WTC11 (cell line): Measurements from ENCODE around the gene TIMM29. TPM values are rescaled to one million over a fixed set of nuclear protein-coding genes. Genes with fewer than 3 reads are reported as not detected.

Source experiments
- ATAC-seq: fragments of 200-7000 bp; cut with Tn5 transposase; 2 replicates; pipeline ENCODE4 v1.10.0; 2021; ENCODE audit warnings: mild to moderate bottlenecking, moderate library complexity
- CTCF ChIA-PET: fragments of 300-600 bp; sonication (Branson Sonifier 250); formaldehyde crosslinking; loops from one replicate; lab custom pipeline; 2021; ENCODE audit warnings: antibody characterized with exemption; lab: Charles Lee
- POLR2A ChIA-PET: fragments of 350-600 bp; sonication (Branson Sonifier 250); formaldehyde crosslinking; loops from one replicate; lab custom pipeline; 2021; ENCODE audit warnings: antibody characterized with exemption; lab: Charles Lee
- DNase-seq: peaks from one replicate; pipeline ENCODE4 v3.0.0; 2021; ENCODE audit warnings: low spot score
- H3K27ac Mint-ChIP-seq: 2 replicates; pipeline ENCODE4 v1.8.0; 2021; ENCODE audit warnings: mixed read lengths
- H3K27me3 Mint-ChIP-seq: 2 replicates; pipeline ENCODE4 v1.8.0; 2021; ENCODE audit warnings: low read depth, mild to moderate bottlenecking, moderate library complexity, mixed read lengths
- H3K36me3 Mint-ChIP-seq: 2 replicates; pipeline ENCODE4 v1.8.0; 2021; ENCODE audit warnings: mixed read lengths
- H3K4me1 Mint-ChIP-seq: 2 replicates; pipeline ENCODE4 v1.8.0; 2022; ENCODE audit warnings: mixed read lengths
- H3K4me3 Mint-ChIP-seq: 2 replicates; pipeline ENCODE4 v1.8.0; 2021; ENCODE audit warnings: mild to moderate bottlenecking, moderate library complexity, mixed read lengths
- H3K9me3 Mint-ChIP-seq: 2 replicates; pipeline ENCODE4 v1.8.0; 2021; ENCODE audit warnings: mixed read lengths
- ETV6 ChIP-seq: sonication (generic); formaldehyde crosslinking; IDR thresholded peaks from 2 replicates; pipeline ENCODE4 v1.8.1; 2022; ENCODE audit warnings: mild to moderate bottlenecking, missing genetic modification reagents
- total RNA-seq: library from RNA; stranded (reverse); gene quantifications from 3 replicates; pipeline ENCODE4 v1.2.3, GENCODE V29; 2021
- TF ChIP-seq, protein P1 (sequence below): fragments of 250-450 bp; sonication (Bioruptor Pico); IDR thresholded peaks from 2 replicates; pipeline ENCODE4 v1.9.0; 2021; ENCODE audit warnings: mild to moderate bottlenecking
- TF ChIP-seq, protein P2 (sequence below): sonication (generic); formaldehyde crosslinking; IDR thresholded peaks from 2 replicates; pipeline ENCODE4 v1.8.0; 2023; ENCODE audit warnings: missing genetic modification reagents

The TIMM29 gene
- total RNA-seq, 1 experiment from 2014 or later = 33.8 TPM

DNA sequence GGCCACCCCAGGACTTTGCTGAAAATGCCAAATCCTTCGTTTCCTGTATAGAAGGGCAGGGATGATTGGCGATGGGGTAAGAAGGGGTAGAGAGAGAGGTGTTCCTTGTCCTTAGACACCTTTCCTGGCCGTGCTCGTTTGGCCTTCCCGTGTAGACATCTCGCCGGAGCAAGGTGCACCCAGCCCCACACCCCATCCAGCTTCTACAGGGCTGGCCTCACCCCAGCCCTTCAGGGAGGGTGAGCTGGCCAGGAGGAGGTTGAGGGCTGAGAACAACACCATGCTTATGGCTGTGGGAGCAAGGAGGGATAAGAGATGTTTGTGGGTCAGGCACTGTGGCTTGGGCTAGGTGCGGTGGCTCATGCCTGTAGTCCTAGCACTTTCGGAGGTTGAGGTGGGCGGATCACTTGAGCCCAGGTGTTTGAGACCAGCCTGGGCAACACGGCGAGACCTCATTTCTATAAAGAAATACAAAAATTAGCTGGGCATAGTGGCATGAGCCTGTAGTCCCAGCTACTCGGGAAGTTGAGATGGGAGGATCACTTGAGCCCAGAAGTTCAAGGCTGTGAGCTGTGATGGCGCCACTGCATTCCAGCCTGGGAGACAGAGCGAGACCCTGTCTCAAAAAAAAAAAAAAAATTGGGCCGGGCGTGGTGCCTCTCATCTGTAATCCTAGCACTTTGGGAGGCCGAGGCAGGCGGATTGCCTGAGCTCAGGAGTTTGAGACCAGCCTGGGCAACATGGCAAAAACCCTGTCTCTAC, 47.7 kb downstream of the TIMM29 start:
- no peaks in the 10 kb centered on the region for H3K27me3 Mint-ChIP-seq
- ChIA-PET CTCF (interaction anchor here (0.7 to 3.2 kb wide), 4 partner anchors 35 to 82 kb away, joined by 3 to 17 read pairs (median 4); no protein-coding TSS in a partner anchor), POLR2A (interaction anchor here (0.6 to 0.7 kb wide), 2 partner anchors 9 to 13 kb away, joined by 4 to 5 read pairs; no protein-coding TSS in a partner anchor)
- H3K4me3 Mint-ChIP-seq = no peak overlapping the region
- peak overlapping the region; percentile 96 for H3K27ac Mint-ChIP-seq
- TF ChIP-seq, protein P1, sequence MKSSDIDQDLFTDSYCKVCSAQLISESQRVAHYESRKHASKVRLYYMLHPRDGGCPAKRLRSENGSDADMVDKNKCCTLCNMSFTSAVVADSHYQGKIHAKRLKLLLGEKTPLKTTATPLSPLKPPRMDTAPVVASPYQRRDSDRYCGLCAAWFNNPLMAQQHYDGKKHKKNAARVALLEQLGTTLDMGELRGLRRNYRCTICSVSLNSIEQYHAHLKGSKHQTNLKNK (CRISPR knock-in tag) = no peak
- TF ChIP-seq, protein P2, sequence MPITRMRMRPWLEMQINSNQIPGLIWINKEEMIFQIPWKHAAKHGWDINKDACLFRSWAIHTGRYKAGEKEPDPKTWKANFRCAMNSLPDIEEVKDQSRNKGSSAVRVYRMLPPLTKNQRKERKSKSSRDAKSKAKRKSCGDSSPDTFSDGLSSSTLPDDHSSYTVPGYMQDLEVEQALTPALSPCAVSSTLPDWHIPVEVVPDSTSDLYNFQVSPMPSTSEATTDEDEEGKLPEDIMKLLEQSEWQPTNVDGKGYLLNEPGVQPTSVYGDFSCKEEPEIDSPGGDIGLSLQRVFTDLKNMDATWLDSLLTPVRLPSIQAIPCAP (CRISPR knock-in tag) = no peak
- DNase-seq = no peak
- no peak for ATAC-seq
- peaks cover 17% of the 10 kb centered on the region for H3K36me3 Mint-ChIP-seq
- peaks cover 25% of the 10 kb centered on the region for H3K4me1 Mint-ChIP-seq
- peaks cover 13% of the 10 kb centered on the region for H3K9me3 Mint-ChIP-seq

DNA sequence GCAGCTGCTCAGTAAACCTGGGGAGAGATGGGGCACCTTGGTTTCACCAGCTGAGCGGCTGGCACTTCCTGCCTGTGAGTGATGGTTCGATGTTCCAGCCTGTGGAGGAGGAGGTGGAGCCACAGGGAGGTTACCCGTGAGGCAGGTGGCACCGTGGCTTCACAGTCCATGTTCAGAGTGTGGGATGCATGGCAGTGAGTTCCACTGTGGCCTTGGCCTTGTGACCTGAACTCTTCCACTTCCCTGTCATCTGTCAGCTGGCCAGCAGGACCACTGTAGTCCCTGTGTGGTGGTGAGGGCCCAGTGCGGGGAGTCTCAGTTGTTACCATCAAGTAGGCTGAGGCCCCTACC, 49.1 kb downstream of the TIMM29 start:
- Mint-ChIP-seq H3K36me3 (peaks cover 13% of the 10 kb centered on the region), H3K4me3 (no peak overlapping the region), H3K27ac (0 out of 2 replicates have a peak overlapping the region, but pooled peaks have one; percentile 41), H3K9me3 (peaks cover 10% of the 10 kb centered on the region), H3K27me3 (no peaks in the 10 kb centered on the region), H3K4me1 (peaks cover 25% of the 10 kb centered on the region)
- no peak for TF ChIP-seq ETV6
- ATAC-seq = no peak
- DNase-seq = no peak
- ChIA-PET CTCF (interaction anchor here (1.0 kb wide), 2 partner anchors 34 to 113 kb away, joined by 3 to 4 read pairs; no protein-coding TSS in a partner anchor), POLR2A (interaction anchor here (0.5 kb wide), 1 partner anchor 989 kb away, joined by 4 read pairs; no protein-coding TSS in a partner anchor)

Other genes with a start within 250 kb of the TIMM29 start
- 67.6 to 72.6 TPM (median 69.6 TPM) in 3 replicates for gene QTRT1, start 227.4 kb upstream of the TIMM29 start, total RNA-seq
- gene DNM2, start 210.7 kb upstream of the TIMM29 start, total RNA-seq = 120 to 131 TPM (median 123 TPM) in 3 replicates
- gene TMED1, start 92.6 kb upstream of the TIMM29 start, total RNA-seq = 28.5 to 40.9 TPM (median 40.6 TPM) in 3 replicates
- gene C19orf38, start 80.4 kb upstream of the TIMM29 start, total RNA-seq = 0.23 TPM in 1 of 3 replicates, not detected in the others
- 125 to 126 TPM (median 126 TPM) in 3 replicates for gene CARM1, start 57.3 kb upstream of the TIMM29 start, total RNA-seq
- gene YIPF2, start 172 bp upstream of the TIMM29 start, total RNA-seq = 63.3 to 65.5 TPM (median 64.4 TPM) in 3 replicates
- gene SMARCA4, start 32.2 kb downstream of the TIMM29 start, total RNA-seq = 268 to 295 TPM (median 284 TPM) in 3 replicates
- gene LDLR, start 160.7 kb downstream of the TIMM29 start, total RNA-seq = 93.5 to 98.9 TPM (median 97.8 TPM) in 3 replicates
- gene SPC24, start 227.0 kb downstream of the TIMM29 start, total RNA-seq = 52.0 to 62.2 TPM (median 58.3 TPM) in 3 replicates